ENCODE results near the gene RFX3. TPM values are rescaled to one million over a fixed set of nuclear protein-coding genes. Genes with fewer than 3 reads are reported as not detected.

RFX3 gene
- total and polyA plus RNA-seq, 2 of the 13 experiments (the other 11 are each of a cell fraction or from before 2014, with no cell fraction given) = 2.7 to 5.3 TPM

DNA sequence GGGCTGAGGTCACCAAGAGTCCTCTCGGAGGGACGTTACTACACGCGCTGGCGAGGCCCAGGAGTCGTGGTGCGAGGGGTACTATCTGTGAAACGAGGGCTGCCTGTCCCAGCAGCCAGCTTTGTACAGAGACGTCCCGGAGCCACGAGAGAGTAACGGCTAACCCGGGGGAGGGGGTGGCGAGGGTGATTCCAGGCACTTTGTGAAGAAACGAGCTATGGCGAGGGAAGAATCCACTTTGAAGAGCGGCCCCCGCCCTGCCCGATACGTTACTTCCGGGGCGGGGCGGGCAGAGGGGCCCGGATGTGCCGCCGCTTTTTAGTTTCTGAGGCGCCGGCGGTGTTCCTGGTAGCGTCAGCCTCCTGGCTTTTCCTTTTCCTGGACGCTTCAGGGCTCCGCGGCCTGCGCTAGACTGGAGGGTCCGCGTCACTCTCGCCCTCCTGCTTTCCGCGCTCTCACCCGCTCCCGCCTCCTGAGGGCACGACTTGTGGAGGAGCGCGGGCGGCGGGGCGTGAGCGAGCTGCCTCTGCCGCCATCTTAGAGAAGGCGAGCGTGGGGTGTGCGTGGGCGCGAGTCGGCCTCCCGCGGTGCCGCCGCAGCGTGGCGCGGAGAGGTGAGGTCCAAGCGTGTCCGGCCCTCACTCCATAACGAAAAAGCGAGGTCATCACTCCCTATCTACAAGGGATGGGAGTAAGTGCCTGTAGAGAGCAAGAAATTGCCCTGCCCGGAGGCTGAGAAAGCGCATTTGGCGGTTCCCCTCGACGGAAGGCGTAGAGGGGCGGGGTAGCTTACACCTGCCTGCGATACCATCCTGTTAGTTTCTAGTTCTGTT is 580 bp upstream of the RFX3 start (continued):
- TF ChIP-seq CENPT (CRISPR knock-in tag; IDR thresholded peaks at IDR 0.05; ENCODE audit: low read depth) (peak; percentile 92; the same call in 1 of the 2 replicates), HNRNPUL1 (IDR thresholded peaks at IDR 0.05; ENCODE audit: low read depth, low read length) (no peak), MXI1 (IDR thresholded peaks at IDR 0.05; ENCODE audit: borderline replicate concordance, low read depth, low read length) (peak; percentile 34; the same call in 1 of the 3 replicates), ZNF432 (CRISPR knock-in tag; IDR thresholded peaks at IDR 0.05; ENCODE audit: borderline replicate concordance) (0 out of 2 replicates have a peak, but pooled peaks have one; percentile 57), ZNF766 (CRISPR knock-in tag; IDR thresholded peaks at IDR 0.05; ENCODE audit: borderline replicate concordance) (0 out of 2 replicates have a peak, but pooled peaks have one; percentile 69), NR1H2 (CRISPR knock-in tag; IDR thresholded peaks at IDR 0.05; ENCODE audit: borderline replicate concordance, low read depth) (peak; percentile 52), ZNF484 (CRISPR knock-in tag; IDR thresholded peaks at IDR 0.05; ENCODE audit: borderline replicate concordance, low read depth) (0 out of 2 replicates have a peak, but pooled peaks have one; percentile 53), HMG20A (CRISPR knock-in tag; IDR thresholded peaks at IDR 0.05; ENCODE audit: borderline replicate concordance) (no peak), KDM1A (CRISPR knock-in tag; IDR thresholded peaks at IDR 0.05) (no peak), KLF12 (CRISPR knock-in tag; IDR thresholded peaks at IDR 0.05; ENCODE audit: borderline replicate concordance) (peak; percentile 76), ZNF230 (CRISPR knock-in tag; IDR thresholded peaks at IDR 0.05) (peak; percentile 66; the same call in 1 of the 2 replicates), ZNF607 (CRISPR knock-in tag; IDR thresholded peaks at IDR 0.05; ENCODE audit: borderline replicate concordance) (peak; percentile 24; the same call in 1 of the 2 replicates), ZMYM2 (CRISPR knock-in tag; IDR thresholded peaks at IDR 0.05) (peak; percentile 77)
- TF ChIP-seq, protein P1, sequence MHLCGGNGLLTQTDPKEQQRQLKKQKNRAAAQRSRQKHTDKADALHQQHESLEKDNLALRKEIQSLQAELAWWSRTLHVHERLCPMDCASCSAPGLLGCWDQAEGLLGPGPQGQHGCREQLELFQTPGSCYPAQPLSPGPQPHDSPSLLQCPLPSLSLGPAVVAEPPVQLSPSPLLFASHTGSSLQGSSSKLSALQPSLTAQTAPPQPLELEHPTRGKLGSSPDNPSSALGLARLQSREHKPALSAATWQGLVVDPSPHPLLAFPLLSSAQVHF (CRISPR knock-in tag; IDR thresholded peaks at IDR 0.05) = 0 out of 2 replicates have a peak, but pooled peaks have one; percentile 89
- TF ChIP-seq, protein P2, sequence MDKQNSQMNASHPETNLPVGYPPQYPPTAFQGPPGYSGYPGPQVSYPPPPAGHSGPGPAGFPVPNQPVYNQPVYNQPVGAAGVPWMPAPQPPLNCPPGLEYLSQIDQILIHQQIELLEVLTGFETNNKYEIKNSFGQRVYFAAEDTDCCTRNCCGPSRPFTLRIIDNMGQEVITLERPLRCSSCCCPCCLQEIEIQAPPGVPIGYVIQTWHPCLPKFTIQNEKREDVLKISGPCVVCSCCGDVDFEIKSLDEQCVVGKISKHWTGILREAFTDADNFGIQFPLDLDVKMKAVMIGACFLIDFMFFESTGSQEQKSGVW (CRISPR knock-in tag; IDR thresholded peaks at IDR 0.05; ENCODE audit: borderline replicate concordance) = no peak
- TF ChIP-seq, protein P3, sequence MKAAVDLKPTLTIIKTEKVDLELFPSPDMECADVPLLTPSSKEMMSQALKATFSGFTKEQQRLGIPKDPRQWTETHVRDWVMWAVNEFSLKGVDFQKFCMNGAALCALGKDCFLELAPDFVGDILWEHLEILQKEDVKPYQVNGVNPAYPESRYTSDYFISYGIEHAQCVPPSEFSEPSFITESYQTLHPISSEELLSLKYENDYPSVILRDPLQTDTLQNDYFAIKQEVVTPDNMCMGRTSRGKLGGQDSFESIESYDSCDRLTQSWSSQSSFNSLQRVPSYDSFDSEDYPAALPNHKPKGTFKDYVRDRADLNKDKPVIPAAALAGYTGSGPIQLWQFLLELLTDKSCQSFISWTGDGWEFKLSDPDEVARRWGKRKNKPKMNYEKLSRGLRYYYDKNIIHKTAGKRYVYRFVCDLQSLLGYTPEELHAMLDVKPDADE (CRISPR knock-in tag; IDR thresholded peaks at IDR 0.05) = 0 out of 2 replicates have a peak, but pooled peaks have one; percentile 59
- TF ChIP-seq, protein P4, sequence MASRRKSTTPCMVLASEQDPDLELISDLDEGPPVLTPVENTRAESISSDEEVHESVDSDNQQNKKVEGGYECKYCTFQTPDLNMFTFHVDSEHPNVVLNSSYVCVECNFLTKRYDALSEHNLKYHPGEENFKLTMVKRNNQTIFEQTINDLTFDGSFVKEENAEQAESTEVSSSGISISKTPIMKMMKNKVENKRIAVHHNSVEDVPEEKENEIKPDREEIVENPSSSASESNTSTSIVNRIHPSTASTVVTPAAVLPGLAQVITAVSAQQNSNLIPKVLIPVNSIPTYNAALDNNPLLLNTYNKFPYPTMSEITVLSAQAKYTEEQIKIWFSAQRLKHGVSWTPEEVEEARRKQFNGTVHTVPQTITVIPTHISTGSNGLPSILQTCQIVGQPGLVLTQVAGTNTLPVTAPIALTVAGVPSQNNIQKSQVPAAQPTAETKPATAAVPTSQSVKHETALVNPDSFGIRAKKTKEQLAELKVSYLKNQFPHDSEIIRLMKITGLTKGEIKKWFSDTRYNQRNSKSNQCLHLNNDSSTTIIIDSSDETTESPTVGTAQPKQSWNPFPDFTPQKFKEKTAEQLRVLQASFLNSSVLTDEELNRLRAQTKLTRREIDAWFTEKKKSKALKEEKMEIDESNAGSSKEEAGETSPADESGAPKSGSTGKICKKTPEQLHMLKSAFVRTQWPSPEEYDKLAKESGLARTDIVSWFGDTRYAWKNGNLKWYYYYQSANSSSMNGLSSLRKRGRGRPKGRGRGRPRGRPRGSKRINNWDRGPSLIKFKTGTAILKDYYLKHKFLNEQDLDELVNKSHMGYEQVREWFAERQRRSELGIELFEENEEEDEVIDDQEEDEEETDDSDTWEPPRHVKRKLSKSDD (CRISPR knock-in tag; IDR thresholded peaks at IDR 0.05; ENCODE audit: low read depth) = peak; percentile 91

Measured in HepG2 (cell line).